H9 (cell line): Measurements from ENCODE around the gene EPHA3. TPM values are rescaled to one million over a fixed set of nuclear protein-coding genes. Genes with fewer than 3 reads are reported as not detected.

Experiments
- DNase-seq: peaks from one replicate; pipeline ENCODE4 v3.0.0-alpha.2; 2017
- H2AFZ ChIP-seq: one replicate; pipeline ENCODE4 v1.6.1; 2013; ENCODE audit warnings: mild to moderate bottlenecking, low read length, control low read depth, moderate library complexity
- H2AK5ac ChIP-seq: 2 replicates; pipeline ENCODE4 v1.6.1; 2013; ENCODE audit warnings: low read length, control low read depth, mixed read lengths; ENCODE audit not compliant: insufficient read length
- H2BK120ac ChIP-seq: one replicate; pipeline ENCODE4 v1.6.1; 2013; ENCODE audit warnings: low read depth, mild to moderate bottlenecking, low read length, control low read depth, inconsistent platforms; ENCODE audit not compliant: poor library complexity, severe bottlenecking
- H2BK12ac ChIP-seq: 2 replicates; pipeline ENCODE4 v1.6.1; 2013; ENCODE audit warnings: low read length, control low read depth, mixed read lengths, low read depth; ENCODE audit not compliant: insufficient read length
- H2BK15ac ChIP-seq: 2 replicates; pipeline ENCODE4 v1.6.1; 2013; ENCODE audit warnings: low read depth, low read length, control low read depth
- H2BK20ac ChIP-seq: one replicate; pipeline ENCODE4 v1.6.1; 2013; ENCODE audit warnings: low read depth, mild to moderate bottlenecking, low read length, control low read depth, inconsistent platforms; ENCODE audit not compliant: poor library complexity, severe bottlenecking
- H2BK5ac ChIP-seq: 2 replicates; pipeline ENCODE4 v1.6.1; 2013; ENCODE audit warnings: low read length, control low read depth, mixed read lengths; ENCODE audit not compliant: insufficient read length
- H3K14ac ChIP-seq: 2 replicates; pipeline ENCODE4 v1.6.1; 2013; ENCODE audit warnings: low read length, control low read depth; ENCODE audit not compliant: insufficient read depth
- H3K18ac ChIP-seq: 2 replicates; pipeline ENCODE4 v1.6.1; 2013; ENCODE audit warnings: low read depth, mild to moderate bottlenecking, mixed read lengths, low read length, control low read depth; ENCODE audit not compliant: insufficient read length
- H3K23ac ChIP-seq: 2 replicates; pipeline ENCODE4 v1.6.1; 2013; ENCODE audit warnings: low read length, control low read depth, mixed read lengths, low read depth; ENCODE audit not compliant: insufficient read length
- H3K23me2 ChIP-seq: 2 replicates; pipeline ENCODE4 v1.6.1; 2013; ENCODE audit warnings: low read depth, mild to moderate bottlenecking, mixed read lengths, low read length, control low read depth; ENCODE audit not compliant: insufficient read length, poor library complexity, severe bottlenecking
- H3K27ac ChIP-seq: 2 replicates; pipeline ENCODE4 v1.5.1; 2013; ENCODE audit warnings: low read length, control low read depth, mixed read lengths, low read depth; ENCODE audit not compliant: insufficient read length
- H3K27me3 ChIP-seq: 2 replicates; pipeline ENCODE4 v1.6.1; 2013; ENCODE audit warnings: low read length, control low read depth, inconsistent platforms; ENCODE audit not compliant: insufficient read depth
- H3K4ac ChIP-seq: 2 replicates; pipeline ENCODE4 v1.6.1; 2013; ENCODE audit warnings: low read depth, mild to moderate bottlenecking, control low read depth, inconsistent platforms, low read length, moderate library complexity
- H3K4me1 ChIP-seq: 2 replicates; pipeline ENCODE4 v1.6.1; 2013; ENCODE audit warnings: low read length, control low read depth, inconsistent platforms; ENCODE audit not compliant: insufficient read depth
- H3K4me2 ChIP-seq: 2 replicates; pipeline ENCODE4 v1.6.1; 2013; ENCODE audit warnings: low read length, control low read depth, mixed read lengths; ENCODE audit not compliant: insufficient read length, insufficient read depth
- H3K56ac ChIP-seq: 2 replicates; pipeline ENCODE4 v1.6.1; 2013; ENCODE audit warnings: low read depth, mild to moderate bottlenecking, mixed read lengths, low read length, control low read depth; ENCODE audit not compliant: insufficient read length
- H3K79me1 ChIP-seq: 2 replicates; pipeline ENCODE4 v1.6.1; 2013; ENCODE audit warnings: low read depth, mild to moderate bottlenecking, moderate library complexity, low read length, control low read depth, inconsistent platforms; ENCODE audit not compliant: insufficient read depth, poor library complexity, severe bottlenecking
- H3K79me2 ChIP-seq: 2 replicates; pipeline ENCODE4 v1.6.1; 2013; ENCODE audit warnings: low read length, control low read depth, inconsistent platforms; ENCODE audit not compliant: insufficient read depth
- H3K9ac ChIP-seq: 2 replicates; pipeline ENCODE4 v1.6.1; 2013; ENCODE audit warnings: low read length, control low read depth, mixed read lengths; ENCODE audit not compliant: insufficient read length; ENCODE audit errors: extremely low read depth
- H3K9me3 ChIP-seq: one replicate; pipeline ENCODE4 v1.6.1; 2013; ENCODE audit warnings: low read depth, low read length, inconsistent platforms; ENCODE audit not compliant: control insufficient read depth
- H3T11ph ChIP-seq: one replicate; pipeline ENCODE4 v1.6.1; 2013; ENCODE audit warnings: mild to moderate bottlenecking, low read length, control low read depth, inconsistent platforms
- H4K20me1 ChIP-seq: one replicate; pipeline ENCODE4 v1.6.1; 2013; ENCODE audit not compliant: control insufficient read depth, insufficient read length, insufficient read depth
- H4K5ac ChIP-seq: 2 replicates; pipeline ENCODE4 v1.6.1; 2013; ENCODE audit warnings: low read depth, mild to moderate bottlenecking, mixed read lengths, low read length, control low read depth; ENCODE audit not compliant: insufficient read length
- H4K8ac ChIP-seq: replicated peaks from 2 replicates; pipeline ENCODE4 v1.6.1; 2013; ENCODE audit warnings: low read length, control low read depth, mixed read lengths, low read depth; ENCODE audit not compliant: insufficient read length
- H4K91ac ChIP-seq: 2 replicates; pipeline ENCODE4 v1.6.1; 2013; ENCODE audit warnings: low read depth, mild to moderate bottlenecking, moderate library complexity, mixed read lengths, low read length, control low read depth; ENCODE audit not compliant: insufficient read length
- H3K27ac Mint-ChIP-seq, 3 experiments: 2 replicates in 2 of 3; 3 replicates in 1 of 3; pipeline ENCODE4 v1.8.0; 2020 to 2021; ENCODE audit warnings: mixed read lengths in 3 of 3, mild to moderate bottlenecking in 1 of 3, moderate library complexity in 1 of 3
- H3K27me3 Mint-ChIP-seq: 2 replicates; pipeline ENCODE4 v1.8.0; 2021; ENCODE audit warnings: low read depth, mild to moderate bottlenecking, moderate library complexity, mixed read lengths
- H3K36me3 Mint-ChIP-seq, 3 experiments: 2 replicates in 2 of 3; 3 replicates in 1 of 3; pipeline ENCODE4 v1.8.0; 2020 to 2021; ENCODE audit warnings: low read depth in 3 of 3, mixed read lengths in 3 of 3; ENCODE audit not compliant: insufficient read depth in 1 of 3
- H3K4me1 Mint-ChIP-seq, 2 experiments: 2 replicates each; pipeline ENCODE4 v1.8.0; 2020; ENCODE audit warnings: mixed read lengths in 2 of 2
- H3K4me3 Mint-ChIP-seq, 2 experiments: 2 replicates in 1 of 2; 3 replicates in 1 of 2; pipeline ENCODE4 v1.8.0; 2020 to 2021; ENCODE audit warnings: mild to moderate bottlenecking in 2 of 2, mixed read lengths in 2 of 2, moderate library complexity in 1 of 2
- H3K9me3 Mint-ChIP-seq, 2 experiments: 2 replicates in 1 of 2; 3 replicates in 1 of 2; pipeline ENCODE4 v1.8.0; 2020; ENCODE audit warnings: mild to moderate bottlenecking in 2 of 2, mixed read lengths in 2 of 2, moderate library complexity in 1 of 2
- CTCF ChIP-seq: fragments of 200-600 bp; sonication (generic); conservative IDR thresholded peaks from 3 replicates; pipeline ENCODE4 v1.8.0; 2021; ENCODE audit warnings: antibody characterized with exemption, mild to moderate bottlenecking
- WGBS: extraction: QIAGEN DNeasy Blood & Tissue Kit; methylation state at CpG from one replicate; pipeline ENCODE4 v1.1.7; 2013; ENCODE audit warnings: missing lambda C conversion rate, low lambda C conversion rate, mixed read lengths; ENCODE audit not compliant: insufficient read length; ENCODE audit errors: extremely low coverage; 5-methylcytosine and 5-hydroxymethylcytosine counted together
- total RNA-seq: library from RNA; stranded (reverse); gene quantifications from 2 replicates; pipeline ENCODE4 v1.2.1, GENCODE V29; 2021

Gene EPHA3
- total RNA-seq, 1 experiment from 2014 or later: 0.66 TPM

GRCh38 chr3:89363171-89363570, 255.8 kb downstream of the EPHA3 start:
- no peak overlapping the region for H3K27ac Mint-ChIP-seq
- H3K4ac ChIP-seq: no peak overlapping the region
- H2BK15ac ChIP-seq: no peak overlapping the region
- H3K9me3 ChIP-seq: no peaks in the 10 kb centered on the region
- no peak overlapping the region for H3K4me3 Mint-ChIP-seq
- no peak overlapping the region for H4K91ac ChIP-seq
- H2BK20ac ChIP-seq: no peak overlapping the region
- no peak overlapping the region for H2AFZ ChIP-seq
- no peak overlapping the region for H4K8ac ChIP-seq
- no peak for TF ChIP-seq CTCF
- H4K20me1 ChIP-seq: no peaks in the 10 kb centered on the region
- no peak overlapping the region for H3K27ac ChIP-seq
- H3K9ac ChIP-seq: no peak overlapping the region
- no peaks in the 10 kb centered on the region for H3K79me1 ChIP-seq
- H3K23me2 ChIP-seq: no peaks in the 10 kb centered on the region
- H2AK5ac ChIP-seq: no peak overlapping the region
- H3K9me3 Mint-ChIP-seq: no peaks in the 10 kb centered on the region
- no CpG with 5 or more reads among the region's 3 CpGs for WGBS
- no peaks in the 10 kb centered on the region for H3K27me3 ChIP-seq
- no peak overlapping the region for H2BK120ac ChIP-seq
- no peak overlapping the region for H3K23ac ChIP-seq
- peaks cover 10 to 11% of the 10 kb centered on the region in 2 experiments; a peak in 3 of 4 replicates for H3K4me1 Mint-ChIP-seq
- no peaks in the 10 kb centered on the region for H3K4me1 ChIP-seq
- H3T11ph ChIP-seq: no peak overlapping the region
- no peak for DNase-seq
- H3K36me3 Mint-ChIP-seq: no peaks in the 10 kb centered on the region
- no peak overlapping the region for H3K4me2 ChIP-seq
- no peak overlapping the region for H4K5ac ChIP-seq
- H3K14ac ChIP-seq: no peak overlapping the region
- H2BK5ac ChIP-seq: no peak overlapping the region
- H3K79me2 ChIP-seq: no peaks in the 10 kb centered on the region
- no peak overlapping the region for H2BK12ac ChIP-seq
- no peak overlapping the region for H3K18ac ChIP-seq
- no peaks in the 10 kb centered on the region for H3K27me3 Mint-ChIP-seq
- no peak overlapping the region for H3K56ac ChIP-seq
